ENCODE measurements around the gene SDK2. TPM values are rescaled to one million over a fixed set of nuclear protein-coding genes. Genes with fewer than 3 reads are reported as not detected.

The SDK2 gene
- total and polyA plus RNA-seq, 2 of the 8 experiments (the other 6 are each of a cell fraction or from before 2014, with no cell fraction given): 3.9 to 4.1 TPM

DNA sequence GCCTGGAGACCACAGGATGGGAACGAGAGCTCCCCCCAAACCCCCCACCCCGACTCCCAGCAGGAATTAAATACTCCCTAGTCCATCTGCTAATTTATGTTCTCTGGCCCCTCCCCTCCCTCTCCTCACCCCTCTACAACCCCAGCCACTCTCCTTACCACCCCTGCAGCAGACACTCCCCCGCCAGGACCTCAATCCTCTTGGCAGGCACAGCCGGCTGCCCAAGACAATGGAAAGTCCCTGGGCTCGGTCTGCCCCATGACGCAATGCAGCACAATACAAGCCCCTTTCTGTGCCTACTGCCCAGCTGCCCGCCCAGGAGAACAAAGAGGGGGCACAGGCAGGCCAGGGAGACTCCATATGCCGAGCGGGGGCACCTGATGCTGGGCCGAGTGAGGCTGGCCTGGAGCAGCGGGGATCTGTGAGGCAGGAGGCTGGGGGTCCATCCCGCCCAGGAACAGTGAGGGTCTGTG lies 302.2 kb downstream of the SDK2 start:
- POLR2A ChIA-PET (ENCODE audit: partially characterized antibody): interaction anchor here (0.7 to 4.5 kb wide), 14 partner anchors 10 to 116 kb away, joined by 3 to 49 read pairs (median 4); partner anchors contain the start of gene CDC42EP4
- H4K8ac ChIP-seq (ENCODE audit: extremely low read depth, insufficient read depth, low read length): peak overlapping the region; percentile 66
- peak overlapping the region; percentile 97 for H2BK12ac ChIP-seq (ENCODE audit: low read depth, low read length)
- peak; percentile 70 to 78 for DNase-seq (ENCODE audit: low read depth in 1 of 2, low spot score in 2 of 2)
- H3K56ac ChIP-seq (replicated peaks; ENCODE audit: insufficient read length, low read depth, low read length): peak overlapping the region; percentile 55
- peak overlapping the region in 2 of 4 experiments; percentile 14 to 17; a peak in 3 of 8 replicates for H3K4me3 ChIP-seq (ENCODE audit: extremely low read depth in 1 of 4, insufficient read depth in 2 of 4, low read depth in 3 of 4, low read length in 4 of 4)
- H2AFZ ChIP-seq (ENCODE audit: low read length): no peak overlapping the region
- WGBS, 2 experiments (ENCODE audit: extremely low coverage in 1 of 2, insufficient coverage in 1 of 2, insufficient read length in 1 of 2, insufficient replicate concordance in 2 of 2, low coverage in 1 of 2, low lambda C conversion rate in 2 of 2, missing lambda C conversion rate in 1 of 2): 21% methylated on average over 12 of the region's 12 CpGs; no CpG with 5 or more reads in 1 of the 2 experiments
- 0 out of 2 replicates have a peak overlapping the region, but pooled peaks have one; percentile 95 for H2BK15ac ChIP-seq (ENCODE audit: low read length)
- peak overlapping the region; percentile 94 for H2BK5ac ChIP-seq (ENCODE audit: low read depth, low read length)
- peak overlapping the region; percentile 24 for H3K4ac ChIP-seq (replicated peaks; ENCODE audit: insufficient read length, low read depth, low read length)
- no peaks in the 10 kb centered on the region for H3K27me3 ChIP-seq (replicated peaks in 1 of 4; ENCODE audit: control insufficient read depth in 3 of 4, extremely low read depth in 1 of 4, insufficient read depth in 3 of 4, low read length in 3 of 4)
- H3K36me3 ChIP-seq (ENCODE audit: control insufficient read depth in 2 of 4, insufficient read depth in 4 of 4, low read length in 3 of 4): no peaks in the 10 kb centered on the region; a peak in 1 of 8 replicates
- H3K9me3 ChIP-seq (ENCODE audit: insufficient read depth in 2 of 2, low read depth in 1 of 2, low read length in 1 of 2): no peaks in the 10 kb centered on the region
- H3K79me2 ChIP-seq (ENCODE audit: control insufficient read depth in 1 of 2, insufficient read depth in 2 of 2, low read length in 2 of 2): no peaks in the 10 kb centered on the region
- H4K91ac ChIP-seq (replicated peaks; ENCODE audit: insufficient read length, low read length): peak overlapping the region; percentile 99
- H4K20me1 ChIP-seq (replicated peaks in 1 of 2; ENCODE audit: control insufficient read depth in 1 of 2, insufficient read depth in 2 of 2, low read length in 2 of 2): no peaks in the 10 kb centered on the region
- peak overlapping the region; percentile 87 for H4K5ac ChIP-seq (ENCODE audit: insufficient read length, low read depth, low read length)
- no peaks in the 10 kb centered on the region for H3K79me1 ChIP-seq (ENCODE audit: low read depth, low read length)
- peak overlapping the region; percentile 96 for H2BK20ac ChIP-seq (ENCODE audit: low read length)
- no peak overlapping the region for H3K23ac ChIP-seq (ENCODE audit: insufficient read length)
- CTCF ChIA-PET (ENCODE audit: partially characterized antibody): interaction anchor here (0.9 to 5.4 kb wide), 13 partner anchors 9 to 263 kb away, joined by 3 to 53 read pairs (median 4); partner anchors contain the start of gene CDC42EP4
- no peaks in the 10 kb centered on the region; the same call in 1 of the 2 replicates for H3K23me2 ChIP-seq (ENCODE audit: low read depth, low read length)
- H3K4me2 ChIP-seq (ENCODE audit: insufficient read depth in 1 of 2, low read depth in 2 of 2, low read length in 2 of 2): peak overlapping the region; percentile 50 to 54
- H3K27ac ChIP-seq (ENCODE audit: low read depth, low read length): peak overlapping the region; percentile 82
- peak overlapping the region in 2 of 4 experiments; percentile 47 to 56; a peak in 5 of 7 replicates for H3K9ac ChIP-seq (replicated peaks in 1 of 4; ENCODE audit: extremely low read depth in 1 of 4, low read depth in 3 of 4, low read length in 3 of 4)
- peak overlapping the region; percentile 66; the same call in 1 of the 2 replicates for H2AK5ac ChIP-seq (ENCODE audit: low read depth, low read length)
- H3K14ac ChIP-seq (ENCODE audit: insufficient read length): no peak overlapping the region
- H2BK120ac ChIP-seq (replicated peaks; ENCODE audit: low read depth, low read length): peak overlapping the region; percentile 88
- peaks cover 10 to 33% (median 27%) of the 10 kb centered on the region in 4 experiments for H3K4me1 ChIP-seq (replicated peaks in 1 of 4; ENCODE audit: control insufficient read depth in 3 of 4, insufficient read depth in 4 of 4, low read length in 3 of 4)
- FAIRE-seq: peak; percentile 66
- peak overlapping the region; percentile 96 for H3K18ac ChIP-seq (ENCODE audit: extremely low read depth, low read length)
- no peak for TF ChIP-seq BRCA1 (IDR thresholded peaks at IDR 0.05; ENCODE audit: low read depth, low read length)
- no peak for TF ChIP-seq POLR2AphosphoS5 (IDR thresholded peaks at IDR 0.05; ENCODE audit: low read depth, low read length)
- no peak for TF ChIP-seq FOSL1 (IDR thresholded peaks at IDR 0.05; ENCODE audit: insufficient read depth, low read depth, low read length)
- TF ChIP-seq NANOG (IDR thresholded peaks at IDR 0.05; ENCODE audit: insufficient read depth, low read depth, low read length, poor library complexity, severe bottlenecking): no peak
- TF ChIP-seq RBBP5 (IDR thresholded peaks at IDR 0.05; ENCODE audit: borderline replicate concordance, low read depth, low read length): no peak
- TF ChIP-seq SIX5 (IDR thresholded peaks at IDR 0.05; ENCODE audit: low read depth, low read length): no peak
- peak in 1 of 2 experiments; percentile 86; a peak in 1 of 3 replicates for TF ChIP-seq EP300 (IDR thresholded peaks at IDR 0.05; ENCODE audit: borderline replicate concordance in 1 of 2, low read depth in 2 of 2, low read length in 2 of 2)
- TF ChIP-seq KDM4A (IDR thresholded peaks at IDR 0.05; ENCODE audit: low read depth, low read length, severe bottlenecking): no peak
